OCI-LY1 (cell line): ENCODE measurements around the gene KCNMA1.

Experiments
- CTCF ChIP-seq: fragments of 200-600 bp; sonication (generic), shearing (Covaris generic); IDR thresholded peaks from 2 replicates; pipeline ENCODE4 v1.5.1; 2017; ENCODE audit warnings: mild to moderate bottlenecking, antibody characterized with exemption, low read length, moderate library complexity, mixed read lengths
- EZH2 ChIP-seq: fragments of 200-600 bp; sonication (generic), shearing (Covaris generic); IDR thresholded peaks from 2 replicates; pipeline ENCODE4 v1.8.0; 2017; ENCODE audit warnings: borderline replicate concordance, mixed run types, mild to moderate bottlenecking, antibody characterized with exemption, low read length, moderate library complexity, mixed read lengths

GRCh38 chr10:76939933-76940468 lies 697.6 kb downstream of the KCNMA1 start:
- TF ChIP-seq CTCF (no peak), EZH2 (no peak)
